GM13977 (cell line): ENCODE measurements around the gene MRPL54.

ENCODE experiments used
- DNase-seq: peaks from one replicate; pipeline ENCODE4 v3.0.0; 2012; ENCODE audit warnings: low spot score
- CTCF ChIP-seq: IDR thresholded peaks from 2 replicates; pipeline ENCODE4 v1.5.1; 2012; ENCODE audit warnings: mild to moderate bottlenecking, control low read depth; ENCODE audit not compliant: insufficient read depth; ENCODE audit errors: extremely low read depth, missing control alignments
- in situ Hi-C: fragments of 300-500 bp; cut with MboI; formaldehyde crosslinking; loops from one replicate; pipeline ENCODE4 v1.12.0; 2022; ENCODE audit warnings: low sequenced_read_pairs, low pct_unique_long_range_greater_than_20kb, mixed read lengths, inconsistent platforms; ENCODE audit not compliant: unreplicated experiment

MRPL54 gene

DNA sequence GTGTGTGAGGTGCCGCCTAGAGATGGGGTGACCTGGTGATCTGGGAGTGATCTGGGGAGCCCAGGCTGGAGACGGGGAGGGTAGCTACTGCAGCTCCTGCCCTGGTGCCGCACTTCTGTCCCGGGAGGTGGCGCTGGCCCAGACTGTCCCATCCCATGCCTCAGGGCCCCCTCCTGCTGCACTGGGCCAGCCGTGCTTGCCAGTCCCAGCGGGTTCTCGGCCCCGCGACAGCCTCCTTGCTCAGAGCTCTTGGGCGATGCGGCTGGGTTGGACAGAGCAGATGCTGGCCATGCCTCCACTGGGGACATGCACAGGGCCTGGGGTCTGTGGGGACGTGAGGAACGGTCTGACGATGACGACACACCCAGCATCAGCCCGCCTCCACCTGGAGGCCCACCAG, 7.0 kb downstream of the MRPL54 start:
- no peak for DNase-seq
- no peak for TF ChIP-seq CTCF
- in situ Hi-C loops, result no loop called here

- no peak for TF ChIP-seq CTCF
- no peak for DNase-seq
- in situ Hi-C loops, result no loop called here
Measured at GRCh38 chr19:3770136-3770999, 7.9 kb downstream of the MRPL54 start.

DNA sequence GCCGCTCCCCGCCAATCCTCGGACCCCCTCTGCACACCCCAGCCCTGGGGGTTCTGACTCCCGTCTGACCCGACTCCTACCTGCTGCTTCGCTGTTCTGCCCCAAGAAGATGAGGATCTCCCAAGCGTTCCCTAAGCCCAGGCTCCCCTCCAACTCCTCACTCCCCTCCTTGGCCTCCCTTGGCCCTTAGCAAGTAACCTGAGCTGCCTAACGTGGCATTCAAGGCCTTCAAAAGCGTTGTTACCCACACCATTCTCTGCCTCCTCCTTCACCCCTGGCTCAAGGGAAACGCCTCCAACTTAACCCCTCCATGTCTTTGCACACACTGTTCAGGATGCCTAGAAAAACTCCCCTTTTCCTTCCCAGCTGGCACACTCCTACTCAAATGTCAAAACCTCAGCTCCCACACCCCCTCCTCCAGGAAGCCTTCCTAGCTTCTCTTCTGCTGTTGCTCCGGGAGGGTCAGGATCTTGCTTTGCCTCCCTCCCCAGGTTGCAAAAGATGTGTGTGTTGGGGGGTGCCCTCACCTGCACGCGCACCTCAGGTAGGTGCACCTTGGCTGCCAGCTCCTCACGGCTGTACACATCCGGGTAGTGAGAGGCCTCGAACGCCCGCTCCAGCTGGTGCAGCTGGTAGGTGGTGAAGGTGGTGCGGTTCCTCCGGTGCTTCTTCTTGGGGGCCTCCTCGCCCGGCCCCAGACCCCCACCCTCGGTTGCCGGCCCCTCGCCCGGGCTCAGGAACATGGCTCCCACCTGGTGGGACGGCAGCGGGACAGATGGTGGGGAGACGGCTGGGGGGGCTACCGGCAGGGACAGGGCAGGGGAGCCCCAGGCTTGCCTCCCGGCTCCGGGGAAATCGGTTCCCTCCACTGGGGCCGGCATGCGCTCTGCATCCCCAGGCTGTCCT, 8.8 kb downstream of the MRPL54 start:
- no peak for DNase-seq
- in situ Hi-C loops, result no loop called here
- TF ChIP-seq CTCF, result no peak

DNA sequence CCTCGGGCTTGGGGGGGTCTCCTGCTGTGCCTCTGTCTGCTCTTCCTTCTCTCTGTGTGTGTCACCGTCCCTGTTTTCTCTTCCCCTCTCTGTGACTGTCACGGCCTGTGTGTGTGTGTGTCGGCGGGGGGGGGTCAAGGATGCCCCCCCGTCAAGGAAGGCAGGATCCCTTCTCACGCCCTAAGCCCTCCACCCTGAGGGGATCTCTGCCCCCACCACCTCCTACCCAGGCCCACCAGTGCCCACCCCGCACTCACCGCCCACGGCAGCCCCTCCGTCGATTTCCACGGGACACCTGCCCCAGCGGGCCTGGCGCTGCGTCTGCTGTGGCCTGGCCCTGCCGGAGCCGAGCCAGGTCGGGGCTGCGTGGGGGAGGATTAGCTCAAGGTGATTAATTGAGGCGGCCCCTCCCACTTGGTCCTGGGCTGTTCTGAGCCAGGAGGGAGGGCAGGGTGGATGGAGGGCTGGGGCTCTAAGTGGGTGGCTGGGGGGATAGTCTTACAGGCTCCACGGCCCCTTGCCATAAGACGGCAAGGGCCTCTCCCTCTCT, 9.5 kb downstream of the MRPL54 start, which contains the start of gene RAX2:
Gene RAX2, minus strand, starts transcription at position 323 of the 550 bp plus-strand sequence. CDS start 486 bp downstream, outside the sequence.
- in situ Hi-C loops, result no loop called here
- no peak for DNase-seq
- no peak for TF ChIP-seq CTCF

DNA sequence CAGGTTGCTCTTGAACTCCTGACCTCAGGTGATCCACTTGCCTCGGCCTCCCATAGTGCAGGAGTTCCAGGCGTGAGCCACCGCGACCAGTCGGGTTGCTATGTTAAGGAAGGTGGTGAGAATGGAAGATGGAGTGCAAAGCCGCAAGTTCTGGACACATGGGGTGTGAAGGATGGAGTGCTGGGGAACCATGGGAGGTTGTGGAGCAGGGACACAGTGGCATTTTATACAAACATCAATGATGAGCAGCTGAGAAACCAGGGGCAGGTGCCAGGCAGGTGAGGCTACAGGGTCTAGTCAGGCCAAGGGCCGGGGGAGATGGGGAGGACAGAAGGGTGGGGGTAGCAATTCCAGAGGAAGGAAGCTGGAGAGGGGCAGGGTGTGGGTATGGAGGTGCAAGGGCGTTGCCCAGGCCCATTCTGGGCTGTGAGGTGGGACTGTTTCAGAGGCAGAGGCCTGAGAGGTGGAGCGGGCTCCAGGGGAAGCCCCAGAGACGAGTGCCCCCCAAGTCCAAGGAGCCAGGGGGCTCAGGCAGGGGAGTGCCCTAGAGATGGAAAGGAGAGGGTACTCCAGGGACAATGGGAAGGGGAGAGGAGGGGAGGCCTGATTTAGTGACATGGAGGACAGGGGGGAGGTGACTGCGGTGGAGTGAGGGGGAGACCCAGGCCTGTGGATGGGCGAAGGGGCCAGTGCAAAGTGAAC, 11.5 kb downstream of the MRPL54 start:
- no peak for TF ChIP-seq CTCF
- DNase-seq, result no peak
- in situ Hi-C loops, result no loop called here
